GM12878 (cell line): ENCODE results near the gene CCDC85B. TPM values are rescaled to one million over a fixed set of nuclear protein-coding genes. Genes with fewer than 3 reads are reported as not detected.

Source experiments
- ATAC-seq: fragments of 200-7000 bp; cut with Tn5 transposase; 3 replicates; pipeline ENCODE4 v1.9.1; 2020; ENCODE audit warnings: mild to moderate bottlenecking, moderate library complexity
- BruUV-seq: library from RNA; stranded (reverse); fragments of 400-500 nt; replicated peaks from 2 replicates; lab custom pipeline; 2021; lab: Mats Ljungman, UMichigan
- CTCF ChIA-PET: fragments of 300-600 bp; sonication (Branson Sonifier 250); formaldehyde crosslinking; extraction: SDS; loops from one replicate; lab custom pipeline; 2021; ENCODE audit warnings: inconsistent platforms; lab: Yijun Ruan, JAX
- POLR2A ChIA-PET: fragments of 350-600 bp; formaldehyde crosslinking; extraction: SDS; loops from one replicate; lab custom pipeline; 2021; ENCODE audit warnings: inconsistent platforms; lab: Charles Lee
- RAD21 ChIA-PET: fragments of 300-600 bp; sonication (Branson Sonifier 250); formaldehyde crosslinking; loops from one replicate; lab custom pipeline; 2023; ENCODE audit warnings: antibody characterized with exemption; ENCODE audit not compliant: unreplicated experiment; lab: Charles Lee
- SMC1A ChIA-PET: fragments of 300-600 bp; sonication (Branson Sonifier 250); formaldehyde crosslinking; loops from one replicate; lab custom pipeline; 2023; ENCODE audit not compliant: unreplicated experiment, uncharacterized antibody; lab: Charles Lee
- DNase-seq: peaks from one replicate; pipeline ENCODE4 v3.0.0-alpha.2; 2011; ENCODE audit warnings: low read depth, low spot score
- FAIRE-seq: peaks from 3 replicates; lab custom pipeline; 2011; peaks lifted over from hg19 to GRCh38; lab: Jason Lieb, UNC
- H2AFZ ChIP-seq: 2 replicates; pipeline ENCODE4 v1.6.0; 2011; ENCODE audit warnings: low read depth, low read length, control low read depth; ENCODE audit not compliant: control insufficient read depth
- H3K27ac ChIP-seq: 2 replicates; pipeline ENCODE4 v1.5.1; 2011; ENCODE audit warnings: control low read depth; ENCODE audit not compliant: control insufficient read depth, insufficient read depth
- H3K27me3 ChIP-seq, 2 experiments: replicated peaks in 1 of 2; 2 replicates each; pipeline versions ENCODE4 v1.6.0 to v1.6.1; 2011; ENCODE audit warnings: low read length in 1 of 2; ENCODE audit not compliant: control insufficient read depth in 2 of 2, insufficient read depth in 2 of 2
- H3K36me3 ChIP-seq, 2 experiments: 2 replicates each; pipeline ENCODE4 v1.5.1; 2011; ENCODE audit warnings: low read length in 1 of 2; ENCODE audit not compliant: control insufficient read depth in 2 of 2, insufficient read depth in 2 of 2
- H3K4me1 ChIP-seq: 2 replicates; pipeline ENCODE4 v1.6.1; 2011; ENCODE audit warnings: mild to moderate bottlenecking, low read length, moderate library complexity, mixed read lengths; ENCODE audit not compliant: control insufficient read depth, insufficient read depth
- H3K4me2 ChIP-seq: 2 replicates; pipeline ENCODE4 v1.6.0; 2011; ENCODE audit warnings: control low read depth; ENCODE audit not compliant: control insufficient read depth, insufficient read depth
- H3K4me3 ChIP-seq: fragments of 200-600 bp; sonication (generic); 2 replicates; pipeline ENCODE4 v1.5.1; 2016
- H3K79me2 ChIP-seq: 2 replicates; pipeline ENCODE4 v1.6.0; 2011; ENCODE audit warnings: low read length; ENCODE audit not compliant: control insufficient read depth, insufficient read depth
- H3K9ac ChIP-seq: 2 replicates; pipeline ENCODE4 v1.8.0; 2011; ENCODE audit warnings: low read length, control low read depth, mixed read lengths; ENCODE audit not compliant: control insufficient read depth, insufficient read depth
- H3K9me3 ChIP-seq: replicated peaks from 3 replicates; pipeline ENCODE4 v1.5.1; 2011; ENCODE audit warnings: mild to moderate bottlenecking, low read length; ENCODE audit not compliant: control insufficient read depth, insufficient read depth
- H4K20me1 ChIP-seq: 2 replicates; pipeline ENCODE4 v1.6.0; 2011; ENCODE audit not compliant: control insufficient read depth, insufficient read depth
- CHD4 ChIP-seq: fragments of 200-600 bp; sonication (generic); IDR thresholded peaks from 2 replicates; pipeline ENCODE4 v1.6.1; 2016; ENCODE audit warnings: mild to moderate bottlenecking
- EED ChIP-seq: sonication (generic); IDR thresholded peaks from 2 replicates; pipeline ENCODE4 v1.6.1; 2016; ENCODE audit warnings: antibody characterized with exemption, low read depth
- EP300 ChIP-seq, 2 experiments: fragments of 150-350 bp in 1 of 2; IDR thresholded peaks; 2 replicates each; pipeline ENCODE4 v1.6.1; 2011 to 2012; ENCODE audit warnings: low read depth in 2 of 2, low read length in 2 of 2, borderline replicate concordance in 1 of 2, improper control_type of control experiment in 1 of 2, inconsistent platforms in 1 of 2; ENCODE audit not compliant: control insufficient read depth in 1 of 2
- NFYB ChIP-seq: IDR thresholded peaks from 2 replicates; pipeline ENCODE4 v1.6.1; 2011; ENCODE audit warnings: low read depth, mild to moderate bottlenecking, low read length, improper control_type of control experiment, moderate library complexity; ENCODE audit not compliant: insufficient read depth
- PML ChIP-seq: IDR thresholded peaks from 2 replicates; pipeline ENCODE4 v1.6.1; 2012; ENCODE audit warnings: low read length, inconsistent platforms
- WRNIP1 ChIP-seq: IDR thresholded peaks from 2 replicates; pipeline ENCODE4 v1.6.1; 2011; ENCODE audit warnings: low read depth, low read length, improper control_type of control experiment, borderline replicate concordance
- YY1 ChIP-seq: IDR thresholded peaks from 2 replicates; pipeline ENCODE4 v1.6.1; 2011; ENCODE audit warnings: low read depth, mild to moderate bottlenecking, low read length
- WGBS: methylation state at CpG from one replicate; pipeline ENCODE4 v1.1.6; 2016; ENCODE audit warnings: low lambda C conversion rate; ENCODE audit not compliant: insufficient replicate concordance, insufficient coverage; ENCODE audit errors: missing lambda C conversion rate; 5-methylcytosine and 5-hydroxymethylcytosine counted together
- in situ Hi-C: fragments of 300-500 bp; cut with MboI; formaldehyde crosslinking; loops from 9 replicates; pipeline ENCODE4 v1.14.3; 2018; ENCODE audit warnings: mixed read lengths
- intact Hi-C: fragments of 100-400 bp; cut with micrococcal nuclease; formaldehyde crosslinking; loops from one replicate; pipeline ENCODE4 v1.14.2; 2022; ENCODE audit not compliant: unreplicated experiment
- polyA plus RNA-seq, 11 experiments: library from polyadenylated mRNA; depleted of rRNA in 4 of 11; unstranded in 6 of 11; stranded (reverse) in 5 of 11; fragments of >200 nt; fragmentation: Nextera tagmentation in 4 of 11; fragmentation: Illumina TruSeq in 1 of 11; extraction: Ambion mirVana in 4 of 11; extraction: Trizol in 1 of 11; gene quantifications; 1 replicate in 1 of 11; 2 replicates in 10 of 11; pipeline versions ENCODE4 v1.2.1 to v1.2.3, GENCODE V29; 2011 to 2016; ENCODE audit warnings: inconsistent platforms in 2 of 11, missing spikeins in 2 of 11, low read depth in 1 of 11
- total RNA-seq, 4 experiments: library from RNA; depleted of rRNA in 3 of 4; stranded (reverse); fragments of >200 nt in 3 of 4; fragmentation: Illumina TruSeq in 1 of 4; extraction: Trizol in 1 of 4; gene quantifications; 2 replicates each; pipeline versions ENCODE4 v1.2.1 to v1.2.3, GENCODE V29; 2013 to 2021
- TF ChIP-seq, protein P1 (sequence below): fragments of 450-650 bp; IDR thresholded peaks from 2 replicates; pipeline ENCODE4 v1.6.1; 2017; ENCODE audit warnings: mild to moderate bottlenecking
- TF ChIP-seq, protein P2 (sequence below): fragments of 450-650 bp; conservative IDR thresholded peaks from 2 replicates; pipeline ENCODE4 v1.6.1; 2017; ENCODE audit warnings: mild to moderate bottlenecking, moderate library complexity
- TF ChIP-seq, protein P3 (sequence below): IDR thresholded peaks from 2 replicates; pipeline ENCODE4 v1.6.1; 2011; ENCODE audit warnings: low read depth, low read length, improper control_type of control experiment, borderline replicate concordance

CCDC85B gene
- total and polyA plus RNA-seq, 10 of the 15 experiments (the other 5 are each of a cell fraction or from before 2014, with no cell fraction given) = 0.32 to 114 (median 49.5) TPM

DNA sequence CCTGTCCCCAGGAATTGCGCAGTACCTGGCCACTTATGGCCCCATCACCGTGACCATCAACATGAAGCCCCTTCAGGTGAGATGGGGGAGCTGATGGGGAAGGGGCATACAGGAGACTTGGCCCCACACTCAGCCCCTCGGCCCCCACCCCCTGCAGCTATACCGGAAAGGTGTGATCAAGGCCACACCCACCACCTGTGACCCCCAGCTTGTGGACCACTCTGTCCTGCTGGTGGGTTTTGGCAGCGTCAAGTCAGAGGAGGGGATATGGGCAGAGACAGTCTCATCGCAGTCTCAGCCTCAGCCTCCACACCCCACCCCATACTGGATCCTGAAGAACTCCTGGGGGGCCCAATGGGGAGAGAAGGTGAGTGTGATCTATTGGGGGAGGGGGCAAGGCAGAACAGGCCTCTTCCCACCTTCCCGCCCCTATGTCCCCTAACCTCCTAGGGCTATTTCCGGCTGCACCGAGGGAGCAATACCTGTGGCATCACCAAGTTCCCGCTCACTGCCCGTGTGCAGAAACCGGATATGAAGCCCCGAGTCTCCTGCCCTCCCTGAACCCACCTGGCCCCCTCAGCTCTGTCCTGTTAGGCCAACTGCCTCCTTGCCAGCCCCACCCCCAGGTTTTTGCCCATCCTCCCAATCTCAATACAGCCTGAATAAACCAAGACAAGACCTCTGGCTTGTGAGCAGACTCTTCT lies 7.3 kb upstream of the CCDC85B start:
- intact Hi-C loops = no loop called here
- no peak for TF ChIP-seq WRNIP1
- no peak for TF ChIP-seq NFYB
- TF ChIP-seq, protein P1, sequence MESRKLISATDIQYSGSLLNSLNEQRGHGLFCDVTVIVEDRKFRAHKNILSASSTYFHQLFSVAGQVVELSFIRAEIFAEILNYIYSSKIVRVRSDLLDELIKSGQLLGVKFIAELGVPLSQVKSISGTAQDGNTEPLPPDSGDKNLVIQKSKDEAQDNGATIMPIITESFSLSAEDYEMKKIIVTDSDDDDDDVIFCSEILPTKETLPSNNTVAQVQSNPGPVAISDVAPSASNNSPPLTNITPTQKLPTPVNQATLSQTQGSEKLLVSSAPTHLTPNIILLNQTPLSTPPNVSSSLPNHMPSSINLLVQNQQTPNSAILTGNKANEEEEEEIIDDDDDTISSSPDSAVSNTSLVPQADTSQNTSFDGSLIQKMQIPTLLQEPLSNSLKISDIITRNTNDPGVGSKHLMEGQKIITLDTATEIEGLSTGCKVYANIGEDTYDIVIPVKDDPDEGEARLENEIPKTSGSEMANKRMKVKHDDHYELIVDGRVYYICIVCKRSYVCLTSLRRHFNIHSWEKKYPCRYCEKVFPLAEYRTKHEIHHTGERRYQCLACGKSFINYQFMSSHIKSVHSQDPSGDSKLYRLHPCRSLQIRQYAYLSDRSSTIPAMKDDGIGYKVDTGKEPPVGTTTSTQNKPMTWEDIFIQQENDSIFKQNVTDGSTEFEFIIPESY = no peak
- TF ChIP-seq PML = no peak
- TF ChIP-seq CHD4 = no peak
- no peak for TF ChIP-seq EP300 (IDR thresholded peaks at IDR 0.05; ENCODE audit: borderline replicate concordance in 1 of 2, control insufficient read depth in 1 of 2, low read depth in 2 of 2, low read length in 2 of 2)
- TF ChIP-seq YY1 = no peak
- TF ChIP-seq EED = no peak
- TF ChIP-seq, protein P2, sequence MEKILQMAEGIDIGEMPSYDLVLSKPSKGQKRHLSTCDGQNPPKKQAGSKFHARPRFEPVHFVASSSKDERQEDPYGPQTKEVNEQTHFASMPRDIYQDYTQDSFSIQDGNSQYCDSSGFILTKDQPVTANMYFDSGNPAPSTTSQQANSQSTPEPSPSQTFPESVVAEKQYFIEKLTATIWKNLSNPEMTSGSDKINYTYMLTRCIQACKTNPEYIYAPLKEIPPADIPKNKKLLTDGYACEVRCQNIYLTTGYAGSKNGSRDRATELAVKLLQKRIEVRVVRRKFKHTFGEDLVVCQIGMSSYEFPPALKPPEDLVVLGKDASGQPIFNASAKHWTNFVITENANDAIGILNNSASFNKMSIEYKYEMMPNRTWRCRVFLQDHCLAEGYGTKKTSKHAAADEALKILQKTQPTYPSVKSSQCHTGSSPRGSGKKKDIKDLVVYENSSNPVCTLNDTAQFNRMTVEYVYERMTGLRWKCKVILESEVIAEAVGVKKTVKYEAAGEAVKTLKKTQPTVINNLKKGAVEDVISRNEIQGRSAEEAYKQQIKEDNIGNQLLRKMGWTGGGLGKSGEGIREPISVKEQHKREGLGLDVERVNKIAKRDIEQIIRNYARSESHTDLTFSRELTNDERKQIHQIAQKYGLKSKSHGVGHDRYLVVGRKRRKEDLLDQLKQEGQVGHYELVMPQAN = no peak
- TF ChIP-seq, protein P3, sequence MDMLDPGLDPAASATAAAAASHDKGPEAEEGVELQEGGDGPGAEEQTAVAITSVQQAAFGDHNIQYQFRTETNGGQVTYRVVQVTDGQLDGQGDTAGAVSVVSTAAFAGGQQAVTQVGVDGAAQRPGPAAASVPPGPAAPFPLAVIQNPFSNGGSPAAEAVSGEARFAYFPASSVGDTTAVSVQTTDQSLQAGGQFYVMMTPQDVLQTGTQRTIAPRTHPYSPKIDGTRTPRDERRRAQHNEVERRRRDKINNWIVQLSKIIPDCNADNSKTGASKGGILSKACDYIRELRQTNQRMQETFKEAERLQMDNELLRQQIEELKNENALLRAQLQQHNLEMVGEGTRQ = no peak
- Histone ChIP-seq H2AFZ (no peak overlapping the region), H3K4me1 (peaks cover 20% of the 10 kb centered on the region), H3K27me3 (no peaks in the 10 kb centered on the region), H3K27ac (no peak overlapping the region), H3K4me2 (no peak overlapping the region), H3K9ac (no peak overlapping the region), H3K9me3 (no peaks in the 10 kb centered on the region), H4K20me1 (no peaks in the 10 kb centered on the region), H3K4me3 (no peak overlapping the region), H3K36me3 (peaks cover 12 to 25% of the 10 kb centered on the region in 2 experiments), H3K79me2 (peaks cover 14% of the 10 kb centered on the region)
- no TSS peak for BruUV-seq
- ChIA-PET SMC1A (interaction anchor here (0.9 to 2.5 kb wide), 4 partner anchors 9 to 108 kb away, joined by 3 to 28 read pairs (median 6); no protein-coding TSS in a partner anchor), POLR2A (interaction anchor here (1.1 to 4.0 kb wide), 3 partner anchors 9 to 51 kb away, joined by 3 to 33 read pairs (median 14); partner anchors contain the start of genes CFL1 and MUS81), CTCF (interaction anchor here (0.9 to 11.0 kb wide), 17 partner anchors 9 to 339 kb away, joined by 3 to 167 read pairs (median 22); partner anchors contain the start of genes AP5B1, CFL1, EFEMP2 and KAT5), RAD21 (interaction anchor here (1.0 to 4.1 kb wide), 7 partner anchors 24 to 317 kb away, joined by 3 to 40 read pairs (median 4); no protein-coding TSS in a partner anchor)
- no peak for DNase-seq
- FAIRE-seq = no peak
- in situ Hi-C loops = loop anchor here (5.0 kb wide), 1 partner anchor 104 kb away; no protein-coding TSS in a partner anchor
- 88% methylated on average over 13 of the region's 13 CpGs for WGBS
- no peak for ATAC-seq
